ENCODE data around the gene PTH1R.

Gene PTH1R

DNA sequence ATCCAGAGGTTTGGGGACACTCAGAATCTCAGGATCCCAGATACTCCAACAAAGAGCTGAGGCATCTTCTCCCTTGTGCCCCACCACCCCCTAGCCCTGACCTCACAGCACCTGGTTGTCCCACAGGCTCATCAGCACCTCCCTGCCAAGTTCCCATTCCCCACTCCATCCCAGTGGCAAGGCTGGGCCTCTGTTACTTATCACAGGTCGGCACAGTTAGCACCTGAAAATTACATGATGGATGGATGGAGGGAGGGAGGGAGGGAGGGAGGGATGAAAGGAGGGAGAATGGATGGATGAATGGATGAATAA is 27.1 kb upstream of the PTH1R start:
- DNase-seq, result no peak

GRCh38 chr3:46851364-46852333 is 25.9 kb upstream of the PTH1R start:
- DNase-seq, result no peak

DNA sequence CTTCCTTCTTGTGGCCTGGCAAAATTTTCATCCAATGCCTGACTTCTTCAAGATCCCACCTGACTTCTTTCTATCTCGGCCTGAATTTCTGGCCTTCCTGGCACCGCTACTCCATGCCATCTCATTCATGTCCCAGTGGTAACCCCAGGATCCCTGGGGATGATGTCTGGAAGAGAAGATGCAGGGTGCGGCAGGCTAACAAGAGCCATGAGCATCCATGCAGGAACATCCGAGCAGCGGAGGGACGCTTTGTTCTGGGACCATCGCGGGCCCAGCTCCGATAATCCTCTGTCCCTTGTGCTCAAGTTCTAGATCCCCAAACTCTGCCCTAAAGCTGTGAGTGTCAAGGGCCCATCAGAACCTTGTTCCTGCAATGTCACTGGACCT is 25.2 kb upstream of the PTH1R start:
- no peak for DNase-seq

DNA sequence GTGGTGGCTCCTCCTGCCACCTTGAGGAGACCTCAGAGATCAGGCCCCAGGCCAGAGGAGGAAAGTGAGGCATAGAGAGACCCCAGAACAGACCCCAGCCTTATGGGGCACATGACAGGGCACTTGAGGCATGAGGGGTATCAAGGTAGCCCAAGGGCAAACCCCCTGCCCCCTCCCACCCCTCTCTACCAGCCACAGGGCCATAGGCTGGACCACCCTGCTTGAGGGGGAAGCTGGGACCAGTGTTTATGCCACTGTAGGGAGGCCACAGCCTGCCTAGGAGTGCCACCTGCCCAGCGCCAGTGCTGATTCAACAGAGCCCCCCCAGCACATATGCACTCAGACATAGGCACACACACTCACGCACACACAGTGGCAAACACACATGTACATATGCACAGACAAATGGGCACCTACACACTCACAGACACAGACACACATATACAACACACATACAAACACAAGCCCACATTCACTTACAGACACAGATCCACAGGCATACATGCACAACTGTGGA is 24.6 kb upstream of the PTH1R start:
- DNase-seq, result no peak

GRCh38 chr3:46853441-46854415 is 23.8 kb upstream of the PTH1R start:
- DNase-seq, result no peak

GRCh38 chr3:46854555-46854991 is 22.9 kb upstream of the PTH1R start:
- no peak for DNase-seq

DNA sequence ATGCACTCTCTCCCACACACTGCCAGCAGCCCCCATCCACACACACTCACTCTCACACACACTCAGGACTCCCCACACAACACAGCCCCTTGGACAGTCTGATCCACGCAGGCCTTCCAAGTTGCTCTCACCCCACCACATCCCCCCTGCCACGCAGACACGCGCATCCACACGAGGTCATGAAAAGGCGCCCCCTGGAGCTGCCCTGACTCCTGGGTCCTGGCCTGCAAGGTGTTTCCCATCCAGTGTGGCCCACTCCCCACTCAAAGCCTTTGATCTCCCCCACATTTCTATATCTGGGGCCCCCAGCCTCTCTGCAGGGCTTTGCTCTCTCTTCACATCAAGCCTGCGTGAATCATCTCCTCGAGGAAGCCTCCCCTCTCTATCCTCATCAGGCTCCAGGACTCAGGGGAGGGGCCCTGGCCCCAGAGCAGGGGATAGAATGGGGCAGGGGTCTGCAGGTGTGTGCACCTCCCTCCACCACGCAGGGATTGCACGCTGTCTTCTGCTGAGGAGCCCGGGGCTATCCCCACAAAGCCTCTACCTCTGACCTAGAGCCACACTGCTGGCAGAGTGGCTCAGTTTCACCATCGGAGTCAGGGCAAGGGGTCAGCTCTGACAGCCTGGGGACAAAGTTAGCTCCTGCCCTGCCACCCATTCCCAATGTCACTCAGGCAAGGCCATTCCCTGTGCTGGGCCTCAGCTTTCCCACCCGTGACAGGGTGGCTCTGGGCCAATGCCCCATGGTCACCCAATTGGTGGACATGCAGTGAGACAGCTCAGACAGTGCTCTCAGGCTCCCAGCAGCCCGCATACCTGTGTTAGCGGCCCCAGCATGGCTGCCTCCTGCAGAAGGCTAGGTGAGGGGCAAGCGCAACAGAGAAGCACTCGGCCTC is 20.7 kb upstream of the PTH1R start:
- no peak for DNase-seq

GRCh38 chr3:46857485-46858341 is 19.8 kb upstream of the PTH1R start:
- DNase-seq, result no peak

GRCh38 chr3:46858456-46858855 is 19.1 kb upstream of the PTH1R start:
- no peak for DNase-seq

GRCh38 chr3:46859001-46859710 is 18.4 kb upstream of the PTH1R start:
- DNase-seq, result no peak

DNA sequence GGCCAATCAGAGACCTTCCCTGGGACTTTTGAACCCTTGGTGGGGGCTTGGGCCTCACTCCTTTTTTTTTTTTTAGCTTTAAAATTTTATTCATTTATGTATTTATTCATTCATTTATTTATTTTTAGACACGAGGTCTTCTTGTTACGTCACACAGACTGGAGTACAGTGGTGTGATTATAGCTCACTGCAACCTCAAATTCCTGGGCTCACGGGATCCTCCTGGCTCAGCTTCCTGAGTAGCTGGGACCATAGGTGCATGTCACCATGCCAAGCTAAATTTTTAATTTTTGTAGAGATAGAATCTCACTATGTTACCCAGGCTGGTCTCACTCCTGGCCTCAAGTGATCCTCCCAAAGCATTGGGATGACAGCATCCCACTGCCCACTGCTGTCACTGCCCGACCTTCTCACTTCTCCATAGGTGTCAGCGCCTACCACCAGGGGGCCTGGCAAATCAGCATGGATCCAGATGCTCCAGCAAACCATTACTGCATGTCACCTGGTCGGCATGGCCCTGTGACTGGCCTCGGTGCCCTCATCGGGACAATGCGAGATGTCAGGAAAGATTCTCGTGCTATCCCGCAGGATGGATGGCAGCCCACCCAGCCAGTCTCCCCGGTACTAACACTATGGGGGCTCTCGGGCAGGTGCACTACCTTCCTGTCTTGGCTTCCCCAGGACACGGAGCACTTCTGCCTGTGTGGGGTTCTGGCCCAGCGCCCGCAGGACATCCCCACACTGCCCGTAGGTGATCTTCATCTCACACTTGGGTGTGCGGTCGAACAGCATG is 17.3 kb upstream of the PTH1R start:
- no peak for DNase-seq

DNA sequence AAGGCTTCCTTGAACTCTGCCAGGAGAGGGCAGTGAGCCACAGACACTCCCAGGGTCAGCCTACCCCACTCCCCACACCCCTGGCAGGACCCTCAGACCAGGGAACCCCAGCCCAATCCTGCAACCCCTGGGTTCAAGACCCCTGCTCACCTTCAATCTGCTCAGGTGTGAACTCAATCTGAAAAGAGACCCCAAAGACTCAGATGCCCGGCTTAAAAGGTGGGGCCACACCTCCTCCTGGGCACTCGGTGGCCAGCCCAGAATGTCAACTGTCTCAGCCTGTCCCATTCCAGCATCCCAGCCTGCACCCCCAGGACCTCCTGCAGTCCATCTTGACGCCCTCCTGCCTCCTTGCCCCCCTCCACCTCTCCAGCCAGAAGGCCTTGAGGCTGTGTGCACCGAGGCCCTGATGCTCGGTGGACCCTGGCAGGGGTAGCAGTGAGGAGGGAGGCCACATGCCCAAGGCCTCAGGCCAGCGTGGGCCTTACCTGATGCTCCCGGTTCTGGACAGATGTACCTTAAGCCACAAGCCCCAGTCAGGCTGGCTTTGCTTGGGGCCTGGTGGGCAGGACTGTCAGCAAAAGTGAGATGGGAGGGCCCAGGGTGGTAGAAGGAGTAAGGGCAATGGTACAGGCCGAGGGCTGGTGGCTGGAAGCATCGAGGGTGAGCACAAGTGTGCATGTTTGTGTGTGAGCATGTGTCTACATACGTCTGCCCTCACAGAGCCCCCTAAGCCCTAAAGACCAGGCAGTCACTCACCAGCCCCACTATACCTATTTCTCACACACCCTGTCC is 16.5 kb upstream of the PTH1R start:
- no peak for DNase-seq

GRCh38 chr3:46861605-46862368 is 15.7 kb upstream of the PTH1R start:
- DNase-seq, result no peak

DNA sequence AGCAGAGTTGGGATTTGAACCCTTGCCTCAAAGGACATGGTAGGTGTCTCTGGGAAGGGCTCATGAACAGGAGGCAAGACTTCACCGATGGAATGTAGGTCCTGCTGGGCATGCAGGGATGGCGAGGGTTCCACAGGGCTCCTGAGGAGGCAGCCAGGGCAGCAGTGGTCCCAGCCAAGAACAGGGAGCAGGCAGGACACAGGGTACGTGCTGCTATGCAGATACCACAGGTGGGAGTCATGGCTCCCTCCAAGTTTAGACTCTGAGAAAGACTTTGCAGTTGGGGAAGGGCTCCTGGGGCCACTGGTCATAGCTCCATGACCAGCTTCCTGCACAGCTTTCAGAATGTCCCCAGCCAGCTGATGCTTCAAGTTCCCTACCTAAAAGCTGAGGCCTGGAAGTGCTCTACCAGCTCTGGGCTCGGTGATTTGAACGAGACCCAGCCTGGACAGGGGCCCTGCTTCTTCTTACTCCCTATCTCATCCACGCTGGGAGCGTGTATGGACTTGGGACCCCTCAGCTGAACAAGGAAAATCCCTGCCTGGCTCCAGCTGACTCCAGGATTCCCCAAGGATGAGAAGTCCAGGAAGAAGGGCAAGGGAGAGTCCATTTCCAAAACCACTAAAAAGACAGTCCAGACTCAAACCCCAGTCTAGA is 15.0 kb upstream of the PTH1R start:
- DNase-seq, result no peak

DNA sequence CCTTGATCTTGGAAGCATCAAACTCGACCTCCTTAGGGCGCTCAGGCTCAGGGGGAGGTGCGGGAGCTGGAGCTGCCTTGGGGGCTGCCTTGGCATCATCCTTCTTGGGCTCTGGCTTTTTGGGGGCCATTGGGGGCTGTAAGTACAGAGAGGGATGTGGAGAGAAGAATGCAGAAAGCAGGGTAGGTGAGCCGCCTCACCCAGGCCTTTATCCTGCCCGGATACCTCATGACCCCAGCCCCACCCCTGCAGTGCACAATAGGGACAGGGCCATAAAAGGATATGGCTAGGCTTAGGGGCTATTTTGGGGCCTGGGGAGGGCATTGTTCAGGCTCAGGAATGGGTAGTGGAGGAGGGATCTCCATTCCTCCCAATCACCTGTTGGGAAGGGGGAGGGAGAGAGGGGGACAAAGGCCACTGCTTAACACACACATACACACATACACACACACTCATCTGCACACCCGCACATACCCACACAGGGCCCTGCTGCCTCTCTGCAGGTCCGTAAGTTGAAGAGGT is 14.2 kb upstream of the PTH1R start, which contains the start of gene MYL3:
TSS of gene MYL3 (minus strand) at position 184 of the 522 bp plus-strand sequence. CDS start at position 130, 54 bp downstream.
- no peak for DNase-seq

- no peak for DNase-seq
Measured at GRCh38 chr3:46864061-46864881, 13.2 kb upstream of the PTH1R start.
